Activated naive CD4-positive, alpha-beta T cell treated with anti-CD3 and anti-CD28 coated beads, Interleukin-2, amount 50 U/mL, for 24 hours (primary cell): ENCODE results near the gene CROCC2.

Source experiments
- H3K27ac Mint-ChIP-seq: one replicate; pipeline ENCODE4 v1.8.0; 2021; ENCODE audit warnings: mild to moderate bottlenecking, mixed read lengths
- H3K27me3 Mint-ChIP-seq: one replicate; pipeline ENCODE4 v1.8.0; 2021; ENCODE audit warnings: mixed read lengths
- H3K36me3 Mint-ChIP-seq: one replicate; pipeline ENCODE4 v1.8.0; 2021; ENCODE audit warnings: mixed read lengths
- H3K4me1 Mint-ChIP-seq: one replicate; pipeline ENCODE4 v1.8.0; 2021; ENCODE audit warnings: mixed read lengths
- H3K4me3 Mint-ChIP-seq: one replicate; pipeline ENCODE4 v1.8.0; 2021; ENCODE audit warnings: mild to moderate bottlenecking, mixed read lengths
- H3K9me3 Mint-ChIP-seq: one replicate; pipeline ENCODE4 v1.8.0; 2021; ENCODE audit warnings: mixed read lengths

Gene CROCC2

GRCh38 chr2:241002275-241003046 lies 96.3 kb downstream of the CROCC2 start:
- Mint-ChIP-seq H3K4me1 (peaks cover 8% of the 10 kb centered on the region), H3K9me3 (peaks cover 9% of the 10 kb centered on the region), H3K36me3 (peaks cover 12% of the 10 kb centered on the region), H3K27me3 (peaks cover 8% of the 10 kb centered on the region), H3K4me3 (no peak overlapping the region), H3K27ac (no peak overlapping the region)

GRCh38 chr2:241003047-241003360 lies 96.9 kb downstream of the CROCC2 start:
- Mint-ChIP-seq H3K27me3 (peaks cover 6% of the 10 kb centered on the region), H3K27ac (no peak overlapping the region), H3K9me3 (peaks cover 9% of the 10 kb centered on the region), H3K36me3 (peaks cover 12% of the 10 kb centered on the region), H3K4me1 (peaks cover 7% of the 10 kb centered on the region), H3K4me3 (no peak overlapping the region)

- Mint-ChIP-seq H3K27me3 (peaks cover 6% of the 10 kb centered on the region), H3K27ac (no peak overlapping the region), H3K36me3 (peaks cover 12% of the 10 kb centered on the region), H3K9me3 (peaks cover 9% of the 10 kb centered on the region), H3K4me1 (peaks cover 7% of the 10 kb centered on the region), H3K4me3 (no peak overlapping the region)
Measured at GRCh38 chr2:241003369-241003768, 97.2 kb downstream of the CROCC2 start.

- Mint-ChIP-seq H3K9me3 (peaks cover 9% of the 10 kb centered on the region), H3K36me3 (peaks cover 12% of the 10 kb centered on the region), H3K4me3 (no peak overlapping the region), H3K27me3 (peaks cover 6% of the 10 kb centered on the region), H3K27ac (no peak overlapping the region), H3K4me1 (peaks cover 11% of the 10 kb centered on the region)
Measured at GRCh38 chr2:241003830-241004564, 97.9 kb downstream of the CROCC2 start.

GRCh38 chr2:241005569-241005968 lies 99.4 kb downstream of the CROCC2 start:
- Mint-ChIP-seq H3K4me1 (peaks cover 27% of the 10 kb centered on the region), H3K27ac (no peak overlapping the region), H3K36me3 (peaks cover 12% of the 10 kb centered on the region), H3K9me3 (peaks cover 9% of the 10 kb centered on the region), H3K27me3 (no peaks in the 10 kb centered on the region), H3K4me3 (no peak overlapping the region)

- H3K27ac Mint-ChIP-seq: no peak overlapping the region
- H3K36me3 Mint-ChIP-seq: peaks cover 12% of the 10 kb centered on the region
- H3K4me3 Mint-ChIP-seq: no peak overlapping the region
- H3K4me1 Mint-ChIP-seq: peaks cover 29% of the 10 kb centered on the region
- H3K9me3 Mint-ChIP-seq: peaks cover 9% of the 10 kb centered on the region
- H3K27me3 Mint-ChIP-seq: no peaks in the 10 kb centered on the region
Measured at GRCh38 chr2:241006412-241006811, 100.3 kb downstream of the CROCC2 start.

GRCh38 chr2:241007111-241007510 lies 101.0 kb downstream of the CROCC2 start:
- Mint-ChIP-seq H3K4me1 (peaks cover 31% of the 10 kb centered on the region), H3K9me3 (peaks cover 9% of the 10 kb centered on the region), H3K27me3 (no peaks in the 10 kb centered on the region), H3K27ac (no peak overlapping the region), H3K36me3 (peaks cover 12% of the 10 kb centered on the region), H3K4me3 (no peak overlapping the region)

- H3K27ac Mint-ChIP-seq: no peak overlapping the region
- H3K9me3 Mint-ChIP-seq: peaks cover 9% of the 10 kb centered on the region
Measured at GRCh38 chr2:241007880-241008710, 102.0 kb downstream of the CROCC2 start.

GRCh38 chr2:241008711-241009121 lies 102.6 kb downstream of the CROCC2 start:
- Mint-ChIP-seq H3K36me3 (peaks cover 10% of the 10 kb centered on the region), H3K27me3 (no peaks in the 10 kb centered on the region), H3K9me3 (peaks cover 9% of the 10 kb centered on the region), H3K4me3 (peak overlapping the region; percentile 68), H3K4me1 (peaks cover 36% of the 10 kb centered on the region), H3K27ac (peak overlapping the region; percentile 87)

More at GRCh38 chr2:241007880-241008710, 102.0 kb downstream of the CROCC2 start:
- Mint-ChIP-seq H3K36me3 (peaks cover 12% of the 10 kb centered on the region), H3K4me3 (no peak overlapping the region), H3K27me3 (no peaks in the 10 kb centered on the region), H3K4me1 (peaks cover 36% of the 10 kb centered on the region)

GRCh38 chr2:241009191-241009590 lies 103.1 kb downstream of the CROCC2 start:
- Mint-ChIP-seq H3K4me1 (peaks cover 36% of the 10 kb centered on the region), H3K27me3 (no peaks in the 10 kb centered on the region), H3K9me3 (peaks cover 9% of the 10 kb centered on the region), H3K36me3 (peaks cover 8% of the 10 kb centered on the region), H3K4me3 (peak overlapping the region; percentile 68), H3K27ac (peak overlapping the region; percentile 87)

- H3K27ac Mint-ChIP-seq: peak overlapping the region; percentile 62
- peaks cover 36% of the 10 kb centered on the region for H3K4me1 Mint-ChIP-seq
- peaks cover 9% of the 10 kb centered on the region for H3K9me3 Mint-ChIP-seq
- peak overlapping the region; percentile 68 for H3K4me3 Mint-ChIP-seq
- no peaks in the 10 kb centered on the region for H3K27me3 Mint-ChIP-seq
- H3K36me3 Mint-ChIP-seq: peaks cover 8% of the 10 kb centered on the region
Measured at GRCh38 chr2:241009601-241010530, 103.7 kb downstream of the CROCC2 start.

GRCh38 chr2:241010531-241011295 lies 104.6 kb downstream of the CROCC2 start:
- H3K9me3 Mint-ChIP-seq: peaks cover 5% of the 10 kb centered on the region
- peak overlapping the region; percentile 68 for H3K4me3 Mint-ChIP-seq
- peaks cover 36% of the 10 kb centered on the region for H3K4me1 Mint-ChIP-seq
- H3K27ac Mint-ChIP-seq: peak overlapping the region; percentile 62
- peaks cover 4% of the 10 kb centered on the region for H3K36me3 Mint-ChIP-seq
- no peaks in the 10 kb centered on the region for H3K27me3 Mint-ChIP-seq

- H3K27ac Mint-ChIP-seq: no peak overlapping the region
- no peaks in the 10 kb centered on the region for H3K9me3 Mint-ChIP-seq
- no peak overlapping the region for H3K4me3 Mint-ChIP-seq
- no peaks in the 10 kb centered on the region for H3K27me3 Mint-ChIP-seq
- peaks cover 36% of the 10 kb centered on the region for H3K4me1 Mint-ChIP-seq
- no peaks in the 10 kb centered on the region for H3K36me3 Mint-ChIP-seq
Measured at GRCh38 chr2:241011296-241011600, 105.1 kb downstream of the CROCC2 start.

- Mint-ChIP-seq H3K9me3 (no peaks in the 10 kb centered on the region), H3K4me3 (no peak overlapping the region), H3K4me1 (peaks cover 33% of the 10 kb centered on the region), H3K27me3 (no peaks in the 10 kb centered on the region), H3K36me3 (no peaks in the 10 kb centered on the region), H3K27ac (no peak overlapping the region)
Measured at GRCh38 chr2:241011751-241012510, 105.8 kb downstream of the CROCC2 start.
